Measurements from ENCODE around the gene PRKCQ. TPM values are rescaled to one million over a fixed set of nuclear protein-coding genes. Genes with fewer than 3 reads are reported as not detected.

The PRKCQ gene
- total and polyA plus RNA-seq, 2 of the 4 experiments (the other 2 are of a cell fraction): under 0.01 to 0.03 TPM

DNA sequence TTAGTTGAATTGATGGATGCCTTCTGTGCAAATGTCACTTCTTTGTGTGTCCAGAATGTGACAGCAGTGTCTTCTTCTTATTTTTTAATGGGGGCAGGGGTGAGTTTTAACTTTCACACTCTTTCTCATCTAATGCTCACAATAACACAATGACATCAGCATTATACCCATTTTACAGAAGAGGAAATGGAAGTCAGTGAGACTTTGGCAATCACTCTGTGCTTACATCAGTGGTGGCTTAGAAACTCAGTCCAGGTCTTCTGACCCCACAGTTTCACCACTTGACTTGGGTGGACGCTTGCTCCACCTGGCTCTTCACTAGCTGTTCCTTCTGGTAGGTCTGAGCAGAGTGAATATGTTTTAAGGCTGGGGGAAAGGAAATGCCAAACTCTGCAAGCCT, 124.0 kb downstream of the PRKCQ start:
- in situ Hi-C loops (cut with MboI; ENCODE audit: low sequenced_read_pairs): no loop called here
- Histone ChIP-seq H3K36me3 (ENCODE audit: control insufficient read depth, insufficient read depth, low read length) (no peaks in the 10 kb centered on the region), H3K4me2 (ENCODE audit: low read depth, low read length) (no peak overlapping the region), H2AFZ (replicated peaks; ENCODE audit: low read length, poor library complexity) (no peak overlapping the region), H4K91ac (ENCODE audit: insufficient read depth, low read depth, low read length) (no peak overlapping the region), H3K9me1 (ENCODE audit: insufficient read depth, low read length) (no peaks in the 10 kb centered on the region), H3K9ac (ENCODE audit: low read depth, low read length) (no peak overlapping the region), H3K4me1 (ENCODE audit: control insufficient read depth, insufficient read depth, low read length) (no peaks in the 10 kb centered on the region), H3K18ac (ENCODE audit: low read depth, low read length) (no peak overlapping the region), H2BK120ac (ENCODE audit: low read depth, low read length) (no peak overlapping the region), H2BK15ac (ENCODE audit: low read depth, low read length) (no peak overlapping the region), H3K56ac (ENCODE audit: extremely low read depth, insufficient read depth, low read length) (no peak overlapping the region), H3K4me3 (ENCODE audit: insufficient read depth, low read depth, low read length) (no peak overlapping the region), H4K20me1 (ENCODE audit: insufficient read depth, low read length) (no peaks in the 10 kb centered on the region), H2AK5ac (ENCODE audit: low read depth, low read length) (no peak overlapping the region), H3K23ac (ENCODE audit: low read depth, low read length) (no peak overlapping the region), H2BK20ac (ENCODE audit: low read depth, low read length) (no peak overlapping the region), H2AK9ac (replicated peaks; ENCODE audit: low read depth, low read length, poor library complexity) (no peak overlapping the region), H3K79me1 (ENCODE audit: low read depth in 1 of 2, low read length in 2 of 2) (no peaks in the 10 kb centered on the region), H3K27me3 (ENCODE audit: control insufficient read depth, insufficient read depth, low read length) (no peaks in the 10 kb centered on the region), H3K14ac (replicated peaks; ENCODE audit: low read depth, low read length) (no peak overlapping the region), H2BK5ac (ENCODE audit: low read depth, low read length, poor library complexity, severe bottlenecking) (no peak overlapping the region), H3K27ac (ENCODE audit: insufficient read depth, low read length) (no peak overlapping the region), H4K8ac (ENCODE audit: low read depth in 2 of 2, low read length in 2 of 2) (no peak overlapping the region), H3K4ac (ENCODE audit: low read depth, low read length) (no peak overlapping the region), H3K9me3 (ENCODE audit: control insufficient read depth, insufficient read depth, low read length) (no peaks in the 10 kb centered on the region), H4K5ac (ENCODE audit: low read depth, low read length) (no peak overlapping the region)
- no TSS peak for BruUV-seq (replicated peaks)
- TF ChIP-seq SMC3 (IDR thresholded peaks at IDR 0.05; ENCODE audit: low read depth, low read length) (no peak), BHLHE40 (IDR thresholded peaks at IDR 0.05; ENCODE audit: low read depth, low read length) (no peak), CHD1 (IDR thresholded peaks at IDR 0.05; ENCODE audit: low read depth, low read length) (no peak), MAZ (IDR thresholded peaks at IDR 0.05; ENCODE audit: borderline replicate concordance, low read depth, low read length) (no peak), FOS (IDR thresholded peaks at IDR 0.05; ENCODE audit: low read depth, low read length) (no peak), RAD21 (IDR thresholded peaks at IDR 0.05; ENCODE audit: low read length) (no peak), POLR2A (IDR thresholded peaks at IDR 0.05; ENCODE audit: low read depth, low read length) (no peak), NFE2L2 (IDR thresholded peaks at IDR 0.05; ENCODE audit: low read depth, low read length) (no peak), RFX5 (IDR thresholded peaks at IDR 0.05; ENCODE audit: low read depth, low read length) (no peak), MXI1 (IDR thresholded peaks at IDR 0.05; ENCODE audit: borderline replicate concordance, low read depth, low read length) (no peak), RCOR1 (IDR thresholded peaks at IDR 0.05; ENCODE audit: insufficient replicate concordance, low read length) (no peak), CEBPB (IDR thresholded peaks at IDR 0.05; ENCODE audit: low read depth, low read length) (no peak), MAFK (IDR thresholded peaks at IDR 0.05; ENCODE audit: low read depth, low read length) (no peak)
- TF ChIP-seq, protein P1, sequence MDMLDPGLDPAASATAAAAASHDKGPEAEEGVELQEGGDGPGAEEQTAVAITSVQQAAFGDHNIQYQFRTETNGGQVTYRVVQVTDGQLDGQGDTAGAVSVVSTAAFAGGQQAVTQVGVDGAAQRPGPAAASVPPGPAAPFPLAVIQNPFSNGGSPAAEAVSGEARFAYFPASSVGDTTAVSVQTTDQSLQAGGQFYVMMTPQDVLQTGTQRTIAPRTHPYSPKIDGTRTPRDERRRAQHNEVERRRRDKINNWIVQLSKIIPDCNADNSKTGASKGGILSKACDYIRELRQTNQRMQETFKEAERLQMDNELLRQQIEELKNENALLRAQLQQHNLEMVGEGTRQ (IDR thresholded peaks at IDR 0.05; ENCODE audit: low read depth, low read length): no peak
- TF ChIP-seq, protein P2, sequence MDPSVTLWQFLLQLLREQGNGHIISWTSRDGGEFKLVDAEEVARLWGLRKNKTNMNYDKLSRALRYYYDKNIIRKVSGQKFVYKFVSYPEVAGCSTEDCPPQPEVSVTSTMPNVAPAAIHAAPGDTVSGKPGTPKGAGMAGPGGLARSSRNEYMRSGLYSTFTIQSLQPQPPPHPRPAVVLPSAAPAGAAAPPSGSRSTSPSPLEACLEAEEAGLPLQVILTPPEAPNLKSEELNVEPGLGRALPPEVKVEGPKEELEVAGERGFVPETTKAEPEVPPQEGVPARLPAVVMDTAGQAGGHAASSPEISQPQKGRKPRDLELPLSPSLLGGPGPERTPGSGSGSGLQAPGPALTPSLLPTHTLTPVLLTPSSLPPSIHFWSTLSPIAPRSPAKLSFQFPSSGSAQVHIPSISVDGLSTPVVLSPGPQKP (IDR thresholded peaks at IDR 0.05; ENCODE audit: borderline replicate concordance, low read depth, low read length): no peak
- TF ChIP-seq, protein P3, sequence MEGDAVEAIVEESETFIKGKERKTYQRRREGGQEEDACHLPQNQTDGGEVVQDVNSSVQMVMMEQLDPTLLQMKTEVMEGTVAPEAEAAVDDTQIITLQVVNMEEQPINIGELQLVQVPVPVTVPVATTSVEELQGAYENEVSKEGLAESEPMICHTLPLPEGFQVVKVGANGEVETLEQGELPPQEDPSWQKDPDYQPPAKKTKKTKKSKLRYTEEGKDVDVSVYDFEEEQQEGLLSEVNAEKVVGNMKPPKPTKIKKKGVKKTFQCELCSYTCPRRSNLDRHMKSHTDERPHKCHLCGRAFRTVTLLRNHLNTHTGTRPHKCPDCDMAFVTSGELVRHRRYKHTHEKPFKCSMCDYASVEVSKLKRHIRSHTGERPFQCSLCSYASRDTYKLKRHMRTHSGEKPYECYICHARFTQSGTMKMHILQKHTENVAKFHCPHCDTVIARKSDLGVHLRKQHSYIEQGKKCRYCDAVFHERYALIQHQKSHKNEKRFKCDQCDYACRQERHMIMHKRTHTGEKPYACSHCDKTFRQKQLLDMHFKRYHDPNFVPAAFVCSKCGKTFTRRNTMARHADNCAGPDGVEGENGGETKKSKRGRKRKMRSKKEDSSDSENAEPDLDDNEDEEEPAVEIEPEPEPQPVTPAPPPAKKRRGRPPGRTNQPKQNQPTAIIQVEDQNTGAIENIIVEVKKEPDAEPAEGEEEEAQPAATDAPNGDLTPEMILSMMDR (conservative IDR thresholded peaks at IDR 0.05; ENCODE audit: low read depth, low read length): no peak
- WGBS, 2 experiments (ENCODE audit: extremely low coverage in 2 of 2, insufficient read length in 1 of 2): no CpG with 5 or more reads among the region's 1 CpG
- DNase-seq (no peak), ATAC-seq (ENCODE audit: low read depth) (no peak)
- intact Hi-C loops (cut with micrococcal nuclease): no loop called here
- ChIA-PET CTCF (no interaction called here), POLR2A (ENCODE audit: unreplicated experiment) (no interaction called here)
- dilution Hi-C loops (cut with HindIII; ENCODE audit: low sequenced_read_pairs, unreplicated experiment): no loop called here
